GM18909 (cell line): ENCODE data around the gene B3GNT2.
"Not testable (repeated sequence)": the region's sequence is repeated elsewhere in the genome, so short reads cannot be mapped to it uniquely, and the experiment has no call there.

ENCODE experiments used
- ATAC-seq: cut with Tn5 transposase; IDR thresholded peaks from one replicate; pipeline ENCODE4 v1.9.1; 2021; ENCODE audit warnings: mild to moderate bottlenecking; ENCODE audit not compliant: unreplicated experiment, poor library complexity

Gene B3GNT2

GRCh38 chr2:62184512-62185230, 11.2 kb upstream of the B3GNT2 start:
- ATAC-seq, result no peak

GRCh38 chr2:62185475-62186155, 10.3 kb upstream of the B3GNT2 start:
- ATAC-seq, result no peak

- no peak for ATAC-seq
Observed at GRCh38 chr2:62186156-62186905, 9.6 kb upstream of the B3GNT2 start.

- no peak for ATAC-seq
Observed at GRCh38 chr2:62187246-62187645, 8.7 kb upstream of the B3GNT2 start.

DNA sequence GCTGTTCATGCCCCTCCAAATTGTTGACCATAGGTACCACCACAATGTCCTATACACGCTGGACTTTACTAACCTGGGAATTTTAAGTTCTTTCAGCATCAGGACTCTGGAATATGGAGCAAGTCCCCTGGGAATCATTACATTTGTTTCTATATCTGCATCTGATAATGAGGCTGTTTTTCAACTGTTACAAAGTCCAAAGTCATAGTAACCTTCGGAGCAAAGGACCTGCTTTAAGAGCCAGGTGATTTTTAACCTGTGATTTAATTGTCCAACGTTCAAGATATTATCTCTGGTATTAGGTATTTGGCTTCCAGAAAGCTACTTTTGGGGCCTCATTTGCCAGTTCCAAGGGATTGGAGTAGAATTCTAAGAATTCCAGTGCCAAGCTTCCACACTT, 7.5 kb upstream of the B3GNT2 start:
- no peak for ATAC-seq

GRCh38 chr2:62189196-62189595, 6.7 kb upstream of the B3GNT2 start:
- no peak for ATAC-seq

DNA sequence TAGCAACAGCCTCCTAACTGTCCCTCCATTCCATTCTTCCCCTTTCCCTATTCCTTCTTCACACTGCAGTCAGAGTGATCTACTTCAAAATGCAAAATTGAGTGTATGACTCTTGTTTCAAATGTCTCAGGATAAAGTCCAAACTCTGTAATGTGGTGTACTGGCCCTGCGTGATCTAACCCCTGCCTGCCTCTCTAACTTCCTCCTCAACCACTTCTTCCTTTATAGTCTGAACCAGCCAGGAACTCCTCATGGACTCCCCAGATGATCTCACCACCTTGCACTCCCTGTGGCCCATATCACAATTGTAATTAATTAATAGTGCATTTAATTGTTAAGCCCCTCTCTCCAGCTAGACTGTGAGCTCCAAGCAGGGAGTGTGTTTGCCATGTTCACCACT, 3.1 kb upstream of the B3GNT2 start:
- ATAC-seq, result no peak

DNA sequence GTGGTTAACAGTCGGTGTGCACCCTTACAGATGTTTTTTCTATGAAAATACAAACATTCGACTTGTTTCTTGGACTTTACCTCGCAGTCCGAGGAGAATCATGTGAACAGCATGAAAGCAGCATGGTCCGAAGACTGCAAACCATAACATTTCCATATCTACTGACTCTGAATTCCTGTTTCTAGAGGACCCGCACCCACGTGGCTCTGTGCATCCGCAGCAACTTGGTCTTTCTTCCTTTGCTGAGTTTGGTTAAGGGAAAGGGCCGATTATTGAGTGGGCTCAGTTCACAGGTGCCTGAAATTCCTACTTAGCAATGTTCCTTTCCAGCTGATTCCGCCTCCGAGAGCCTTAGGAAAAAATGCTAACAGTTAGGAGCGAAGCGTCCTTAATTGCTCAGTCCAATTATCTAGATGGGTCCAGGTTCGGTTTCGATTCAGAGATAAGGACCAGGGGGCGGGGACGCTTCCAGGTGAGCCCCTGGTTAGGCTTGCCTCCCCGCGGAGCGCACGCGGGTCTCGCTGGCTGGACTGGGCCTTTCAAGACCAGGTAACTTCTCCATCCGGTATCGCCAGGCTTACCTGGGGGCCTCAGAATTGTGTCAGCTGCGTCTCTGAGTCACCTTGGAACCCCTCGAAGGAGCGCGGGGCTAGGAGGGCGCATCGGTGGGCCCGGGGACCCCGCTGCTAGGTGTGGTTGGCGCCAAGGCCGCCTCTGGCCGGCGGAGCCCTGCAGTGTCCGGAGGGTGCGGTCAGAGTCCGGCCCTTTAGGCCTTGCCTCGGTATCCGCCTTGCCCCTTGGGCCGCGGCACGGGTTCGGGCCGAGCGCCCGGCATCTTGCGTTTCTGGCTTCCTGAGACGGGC, 1.1 kb upstream of the B3GNT2 start:
- no peak for ATAC-seq

DNA sequence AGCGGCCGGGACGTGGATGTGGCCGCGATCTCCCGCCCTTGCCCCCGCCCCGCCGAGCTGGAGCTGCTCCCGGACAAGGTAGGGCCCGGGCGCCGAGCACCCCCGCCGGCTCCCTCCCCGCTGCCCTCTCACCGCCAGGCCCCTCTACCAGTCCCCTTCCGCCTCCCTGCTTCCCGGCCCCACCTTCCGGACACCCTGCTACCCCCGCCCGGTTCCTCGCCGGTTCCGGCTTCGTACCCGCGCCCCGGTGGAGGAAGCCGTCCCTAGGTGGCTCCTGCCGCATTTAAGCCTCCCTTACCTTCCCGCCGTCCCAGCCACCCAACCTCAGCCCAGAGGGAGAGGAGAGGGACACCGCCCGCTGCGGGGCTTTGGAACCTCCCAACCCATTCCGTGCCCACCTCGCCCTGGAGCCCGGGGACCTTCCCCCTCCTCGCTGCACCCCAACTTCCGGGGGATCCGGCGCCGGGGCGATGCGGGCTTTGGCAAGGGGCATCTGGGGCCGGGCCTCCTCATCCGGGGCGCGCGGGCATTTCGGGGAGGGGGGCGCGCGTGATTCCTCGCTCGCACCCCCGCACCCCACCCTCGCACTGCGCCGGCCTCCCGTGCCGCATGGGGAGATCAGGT, 475 bp downstream of the B3GNT2 start:
- ATAC-seq, result peak; percentile 17

DNA sequence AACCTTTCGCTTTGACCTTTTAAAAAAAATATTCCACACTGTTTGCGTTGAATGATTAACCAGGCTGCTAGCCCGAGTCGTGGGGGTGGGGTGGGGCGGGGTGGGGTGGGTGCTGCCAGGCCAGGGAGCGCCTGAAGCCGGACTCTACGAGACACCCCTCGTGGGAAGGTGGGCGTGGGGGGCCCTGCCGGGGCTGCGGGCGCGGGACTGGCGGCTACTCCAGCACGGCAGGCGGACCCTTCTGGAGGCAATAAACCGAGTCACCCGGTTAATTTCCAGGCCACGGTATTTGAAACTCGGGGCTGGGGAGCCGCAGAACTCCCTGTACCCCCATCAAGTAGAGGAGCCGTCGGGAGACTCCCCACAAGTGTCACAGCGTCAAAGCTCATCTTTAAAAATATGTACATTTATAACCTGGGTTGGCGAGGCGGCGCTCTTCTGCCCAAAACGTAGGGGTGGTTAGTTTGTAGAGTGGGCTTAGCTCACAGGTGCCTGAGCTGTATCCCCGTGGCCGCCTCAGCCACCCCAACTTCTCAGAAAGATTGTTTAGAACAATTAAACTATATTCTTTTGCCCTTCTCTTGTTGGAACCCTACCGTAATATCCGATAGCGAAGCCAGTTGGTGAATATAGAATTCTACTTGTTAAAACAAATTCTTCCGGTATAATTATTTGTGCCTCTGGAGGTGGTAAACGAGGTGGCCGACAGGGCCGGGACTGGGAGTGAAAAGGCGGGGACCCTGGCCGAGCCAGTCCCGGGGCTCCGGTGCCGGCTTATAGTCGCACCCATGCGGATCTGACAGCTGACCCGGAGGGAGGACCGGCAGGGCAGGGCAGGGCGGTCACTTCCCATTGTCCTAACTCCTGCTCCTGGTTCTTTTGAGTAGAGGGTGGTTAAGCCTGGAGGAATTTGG, 1.4 kb downstream of the B3GNT2 start:
- ATAC-seq, result peak; percentile 15

DNA sequence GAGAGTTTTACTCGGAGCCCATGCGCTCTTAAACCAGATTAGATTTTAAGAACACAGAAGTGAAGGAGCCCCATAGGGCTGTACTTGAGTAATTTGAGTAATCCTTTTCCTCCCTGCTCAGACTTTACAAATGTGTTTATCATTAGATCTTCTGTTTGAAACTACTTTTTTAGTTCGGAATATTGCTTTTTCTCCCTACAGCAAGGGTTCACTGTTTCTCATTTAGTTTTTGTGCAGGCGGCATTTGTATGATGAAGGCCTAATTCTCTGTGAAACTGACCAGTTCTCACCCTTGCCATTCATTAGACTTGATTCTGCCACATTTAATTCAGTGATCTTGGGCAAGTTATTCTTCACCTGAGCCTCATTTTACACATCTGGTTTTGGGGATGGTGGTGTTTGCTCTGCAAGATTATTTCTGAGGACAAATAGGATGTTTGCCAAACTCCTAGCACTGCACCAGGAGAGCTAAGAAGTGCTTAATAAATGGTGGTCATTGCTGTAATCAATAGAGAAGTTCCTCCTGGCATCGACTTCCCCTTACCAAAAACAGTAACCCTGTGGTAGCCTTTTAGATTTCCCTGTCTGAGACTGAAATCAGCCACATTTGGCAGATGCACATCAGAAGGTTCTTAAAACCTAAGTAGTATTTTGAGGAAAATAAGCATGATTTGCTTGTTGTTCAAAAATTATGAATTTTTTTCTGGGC, 2.2 kb downstream of the B3GNT2 start:
- ATAC-seq, result no peak

GRCh38 chr2:62198854-62199253, 2.9 kb downstream of the B3GNT2 start:
- not testable (repeated sequence) for ATAC-seq

DNA sequence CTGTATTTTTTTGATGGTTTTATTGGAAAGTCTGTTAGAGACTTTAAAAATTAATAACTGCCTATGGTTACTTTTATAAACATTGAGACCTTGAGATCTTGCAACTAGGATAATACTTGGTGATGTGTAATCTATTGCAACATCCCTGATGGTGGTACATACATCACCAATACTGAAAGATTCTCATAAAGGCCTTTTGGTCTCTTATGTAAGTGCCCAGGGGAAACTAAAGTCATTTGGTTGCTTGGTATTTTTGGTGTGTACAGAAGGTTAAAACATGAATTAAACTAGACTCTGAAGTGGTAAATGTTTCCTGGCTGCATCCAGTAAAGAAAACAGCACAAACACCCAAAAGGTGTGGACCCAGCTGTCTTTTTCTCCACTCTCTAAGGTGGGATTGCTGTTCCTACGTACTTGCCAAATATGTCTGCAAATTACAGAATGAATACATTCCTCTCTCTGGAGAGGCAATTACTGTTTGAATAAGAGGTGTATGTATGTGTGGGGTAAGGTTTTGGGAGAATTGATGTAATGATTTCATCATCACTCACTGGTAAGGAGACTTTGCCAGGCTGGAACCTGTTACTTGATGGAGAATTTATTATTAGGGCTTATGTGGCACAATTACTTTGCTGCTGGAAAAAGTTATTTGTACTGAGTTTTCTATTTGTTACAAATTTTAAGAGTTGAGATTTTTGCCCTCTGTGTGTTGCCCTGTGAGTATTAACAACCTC, 3.6 kb downstream of the B3GNT2 start:
- no peak for ATAC-seq

DNA sequence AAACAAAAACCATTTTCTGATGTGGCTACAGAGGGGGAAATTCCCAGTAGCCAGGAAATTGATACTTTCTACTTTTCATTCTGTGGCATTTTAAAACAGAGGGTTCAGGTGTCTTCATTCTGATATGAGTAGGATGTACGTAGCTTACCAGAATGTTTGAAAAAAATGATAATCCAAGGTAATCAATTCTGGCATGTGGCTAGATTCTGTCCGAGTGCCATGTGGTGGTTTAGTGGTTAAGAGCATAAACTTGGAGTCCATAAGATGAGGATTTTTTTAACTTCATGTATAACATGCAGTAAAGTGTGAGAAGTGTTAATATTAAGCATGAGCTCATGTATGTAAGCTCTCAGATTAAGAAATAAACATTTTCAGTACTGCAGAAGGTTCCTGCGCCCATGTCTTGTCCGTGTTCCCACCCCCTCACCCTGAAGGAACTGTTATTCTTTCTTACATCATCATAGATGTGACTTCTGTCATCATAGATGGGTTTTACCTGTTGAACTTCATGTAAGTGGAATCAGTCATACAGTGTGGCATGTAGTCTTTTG, 4.5 kb downstream of the B3GNT2 start:
- ATAC-seq, result no peak

DNA sequence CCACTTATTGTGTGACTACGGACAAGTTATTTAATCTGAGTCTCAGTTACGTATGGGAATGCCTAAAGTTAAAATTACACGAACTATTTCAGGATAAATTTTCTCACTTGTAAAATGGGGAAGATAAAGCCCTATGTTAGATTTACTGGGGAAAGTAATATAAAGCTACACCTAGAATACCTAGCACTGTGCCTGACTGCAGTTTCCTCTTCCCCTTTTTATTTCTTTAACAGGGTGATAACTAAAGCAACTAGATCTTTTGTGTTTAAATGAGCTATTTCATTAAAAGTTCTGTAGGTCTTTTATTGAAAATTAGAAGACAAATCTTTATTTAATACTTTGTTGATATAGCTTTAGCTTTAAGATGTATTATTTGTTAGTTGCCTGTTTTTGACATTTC, 5.0 kb downstream of the B3GNT2 start:
- ATAC-seq, result no peak

DNA sequence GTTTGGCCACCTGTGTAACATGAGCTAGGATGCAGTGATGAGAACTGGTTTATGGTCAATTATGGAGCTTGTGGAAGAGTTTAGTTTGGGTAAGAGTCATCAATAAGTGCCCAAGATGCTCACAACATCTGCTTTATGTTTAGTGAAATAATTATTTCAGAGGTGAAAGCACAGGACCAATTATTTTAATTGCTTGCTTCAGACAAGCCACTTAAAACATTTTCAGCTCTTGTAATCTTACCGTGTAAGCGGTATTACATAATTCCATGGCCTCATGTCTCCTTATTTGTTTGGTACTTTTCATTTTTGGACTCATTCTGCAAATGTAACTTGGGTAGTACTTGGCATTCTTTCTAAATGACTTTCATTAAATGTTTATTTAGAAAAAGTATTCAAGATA, 5.4 kb downstream of the B3GNT2 start:
- no peak for ATAC-seq

DNA sequence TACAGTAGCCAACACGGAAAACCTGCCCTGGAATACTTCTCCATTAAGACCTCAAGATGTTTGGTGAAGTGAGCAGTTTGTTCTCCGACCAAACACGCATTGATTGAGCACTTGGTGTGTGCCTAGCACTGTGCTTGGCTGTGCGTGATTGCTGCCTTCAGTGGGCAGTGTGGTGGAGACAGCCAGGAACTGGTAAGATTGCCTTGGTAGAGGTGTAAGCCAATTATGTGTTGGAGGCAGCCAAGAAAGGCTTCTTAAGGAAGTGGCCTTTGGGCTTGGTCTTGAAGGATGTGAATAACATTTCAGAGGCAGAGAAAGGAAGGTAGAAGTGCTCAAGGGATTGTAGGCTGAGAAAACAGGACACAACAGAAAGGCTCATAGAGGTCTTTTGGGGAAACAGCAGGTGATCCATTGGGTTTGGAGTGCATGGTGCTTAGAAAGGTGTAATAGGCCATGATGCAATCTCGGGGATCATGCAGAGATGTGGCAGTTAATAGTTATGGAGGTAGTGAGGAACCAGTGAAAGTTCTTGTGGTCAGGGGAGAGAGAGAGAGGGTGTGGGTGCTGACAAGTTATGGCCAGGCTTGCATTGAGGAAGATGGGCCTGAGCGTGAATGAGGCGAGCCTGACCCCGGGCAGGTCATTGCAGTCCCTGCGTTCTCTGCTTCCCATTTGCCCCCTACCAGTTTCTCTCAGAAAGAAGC, 6.3 kb downstream of the B3GNT2 start:
- peak; percentile 58 for ATAC-seq
